Liver (tissue), 9 donors: ENCODE measurements around the gene SCUBE1. TPM values are rescaled to one million over a fixed set of nuclear protein-coding genes. Genes with fewer than 3 reads are reported as not detected.

Experiments
- DNase-seq: peaks from one replicate; pipeline ENCODE4 v3.0.0-alpha.2; 2017; ENCODE audit warnings: low spot score
- H3K27ac ChIP-seq, 2 donors: one replicate each; pipeline ENCODE4 v1.7.0; 2013; ENCODE audit warnings: inconsistent platforms in 2 of 2, low read length in 2 of 2, control low read depth in 1 of 2, low read depth in 1 of 2, mild to moderate bottlenecking in 1 of 2
- H3K27me3 ChIP-seq, 4 donors: one replicate each; pipeline versions ENCODE4 v1.6.1 to v1.7.0; 2013; ENCODE audit warnings: low read length in 3 of 4, inconsistent platforms in 1 of 4, mild to moderate bottlenecking in 1 of 4, moderate library complexity in 1 of 4; ENCODE audit not compliant: control insufficient read depth in 4 of 4, insufficient read depth in 4 of 4
- H3K36me3 ChIP-seq, 4 donors: one replicate each; pipeline versions ENCODE4 v1.6.1 to v1.7.0; 2013; ENCODE audit warnings: low read length in 3 of 4, mild to moderate bottlenecking in 3 of 4, low read depth in 1 of 4, moderate library complexity in 1 of 4; ENCODE audit not compliant: control insufficient read depth in 4 of 4, insufficient read depth in 3 of 4
- H3K4me1 ChIP-seq, 4 donors: one replicate each; pipeline versions ENCODE4 v1.6.1 to v1.7.0; 2013; ENCODE audit warnings: low read length in 3 of 4, mild to moderate bottlenecking in 3 of 4, moderate library complexity in 1 of 4; ENCODE audit not compliant: control insufficient read depth in 4 of 4, insufficient read depth in 4 of 4
- H3K4me3 ChIP-seq, 3 donors: one replicate each; pipeline versions ENCODE4 v1.6.1 to v1.7.0; 2013; ENCODE audit warnings: low read length in 3 of 3, control low read depth in 1 of 3, low read depth in 1 of 3, mild to moderate bottlenecking in 1 of 3
- H3K9ac ChIP-seq, 2 donors: one replicate each; pipeline ENCODE4 v1.7.0; 2013; ENCODE audit warnings: low read length in 2 of 2, mild to moderate bottlenecking in 2 of 2, moderate library complexity in 2 of 2, control low read depth in 1 of 2, low read depth in 1 of 2
- H3K9me3 ChIP-seq, 4 donors: one replicate each; pipeline versions ENCODE4 v1.6.1 to v1.7.0; 2013; ENCODE audit warnings: low read length in 3 of 4; ENCODE audit not compliant: control insufficient read depth in 4 of 4
- ATF3 ChIP-seq: IDR thresholded peaks from 2 replicates; pipeline ENCODE4 v1.6.1; 2016; ENCODE audit warnings: antibody characterized with exemption
- CTCF ChIP-seq: fragments of 150-350 bp; IDR thresholded peaks from 2 replicates; pipeline ENCODE4 v1.5.1; 2017; ENCODE audit warnings: improper control_type of control experiment, low read depth, low read length; ENCODE audit not compliant: missing input control
- EGR1 ChIP-seq, 2 donors: IDR thresholded peaks; 2 replicates each; pipeline ENCODE4 v1.6.1; 2016 to 2018; ENCODE audit warnings: antibody characterized with exemption in 2 of 2, low read depth in 2 of 2
- FOXA2 ChIP-seq: IDR thresholded peaks from 2 replicates; pipeline ENCODE4 v1.6.1; 2016; ENCODE audit warnings: antibody characterized with exemption
- GABPA ChIP-seq, 2 donors: IDR thresholded peaks in 1 of 2; conservative IDR thresholded peaks in 1 of 2; 2 replicates each; pipeline ENCODE4 v1.6.1; 2016; ENCODE audit warnings: antibody characterized with exemption in 2 of 2, mild to moderate bottlenecking in 1 of 2, moderate library complexity in 1 of 2
- HNF4A ChIP-seq, 2 donors: conservative IDR thresholded peaks; 2 replicates each; pipeline ENCODE4 v1.6.1; 2016; ENCODE audit warnings: antibody characterized with exemption in 2 of 2, mild to moderate bottlenecking in 2 of 2
- HNF4G ChIP-seq: IDR thresholded peaks from 2 replicates; pipeline ENCODE4 v1.6.1; 2016; ENCODE audit warnings: antibody characterized with exemption
- JUND ChIP-seq, 2 donors: IDR thresholded peaks; 2 replicates each; pipeline ENCODE4 v1.6.1; 2016; ENCODE audit warnings: antibody characterized with exemption in 2 of 2
- NR2F2 ChIP-seq: IDR thresholded peaks from 2 replicates; pipeline ENCODE4 v1.6.1; 2016; ENCODE audit warnings: antibody characterized with exemption
- RAD21 ChIP-seq, 2 donors: IDR thresholded peaks; 2 replicates each; pipeline ENCODE4 v1.6.1; 2016; ENCODE audit warnings: antibody characterized with exemption in 2 of 2, mild to moderate bottlenecking in 2 of 2
- REST ChIP-seq: IDR thresholded peaks from 2 replicates; pipeline ENCODE4 v1.6.1; 2016; ENCODE audit warnings: antibody characterized with exemption, mild to moderate bottlenecking
- WGBS: extraction: QIAGEN DNeasy Blood & Tissue Kit; methylation state at CpG from one replicate; pipeline ENCODE4 v1.1.7; 2013; 5-methylcytosine and 5-hydroxymethylcytosine counted together
- polyA plus RNA-seq, 2 donors: library from polyadenylated mRNA; stranded (reverse) in 1 of 2; unstranded in 1 of 2; fragments of 200-250 nt in 1 of 2; fragments of >200 nt in 1 of 2; fragmentation: Nextera tagmentation in 1 of 2; extraction: Ambion mirVana in 1 of 2; gene quantifications; one replicate each; pipeline versions ENCODE4 v1.2.1 to v1.2.3, GENCODE V29; 2013 to 2015
- total RNA-seq, 2 donors: library from RNA; depleted of rRNA; stranded (reverse); fragments of >200 nt; gene quantifications; one replicate each; pipeline ENCODE4 v1.2.3, GENCODE V29; 2014
- TF ChIP-seq, protein P1 (sequence below): IDR thresholded peaks from 2 replicates; pipeline ENCODE4 v1.6.1; 2016; ENCODE audit warnings: antibody characterized with exemption
- donor health status: healthy.
- donor health status: healthy.
- donor health status: healthy.
- donor health status: healthy.
- donor health status: healthy.

Gene SCUBE1
- total and polyA plus RNA-seq, 4 donors, result 0.07 to 0.46 (median 0.08) TPM; not detected in 1

GRCh38 chr22:43289531-43289963, 53.6 kb downstream of the SCUBE1 start:
- no peak for DNase-seq
- TF ChIP-seq HNF4G (no peak), GABPA (IDR thresholded peaks at IDR 0.05 in 1 of 2, conservative IDR thresholded peaks at IDR 0.05 in 1 of 2) (no peak), RAD21 (IDR thresholded peaks at IDR 0.05) (no peak), HNF4A (conservative IDR thresholded peaks at IDR 0.05) (no peak)
- TF ChIP-seq, protein P1, sequence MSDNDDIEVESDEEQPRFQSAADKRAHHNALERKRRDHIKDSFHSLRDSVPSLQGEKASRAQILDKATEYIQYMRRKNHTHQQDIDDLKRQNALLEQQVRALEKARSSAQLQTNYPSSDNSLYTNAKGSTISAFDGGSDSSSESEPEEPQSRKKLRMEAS, result no peak
- Histone ChIP-seq H3K9ac (no peak overlapping the region), H3K9me3 (no peaks in the 10 kb centered on the region), H3K27me3 (no peaks in the 10 kb centered on the region), H3K4me1 (no peaks in the 10 kb centered on the region), H3K27ac (no peak overlapping the region), H3K4me3 (no peak overlapping the region), H3K36me3 (no peaks in the 10 kb centered on the region)
- WGBS, result 71% methylated on average over 13 of the region's 13 CpGs

GRCh38 chr22:43288807-43289420, 54.3 kb downstream of the SCUBE1 start:
- Histone ChIP-seq H3K4me1 (no peaks in the 10 kb centered on the region), H3K9ac (no peak overlapping the region), H3K27ac (no peak overlapping the region), H3K9me3 (no peaks in the 10 kb centered on the region), H3K36me3 (no peaks in the 10 kb centered on the region), H3K27me3 (no peaks in the 10 kb centered on the region), H3K4me3 (no peak overlapping the region)
- TF ChIP-seq FOXA2 (no peak), HNF4A (conservative IDR thresholded peaks at IDR 0.05) (no peak), NR2F2 (no peak), EGR1 (IDR thresholded peaks at IDR 0.05; ENCODE audit: low read depth in 2 of 2) (no peak), RAD21 (IDR thresholded peaks at IDR 0.05) (no peak), ATF3 (no peak), REST (no peak), GABPA (IDR thresholded peaks at IDR 0.05 in 1 of 2, conservative IDR thresholded peaks at IDR 0.05 in 1 of 2) (no peak)
- TF ChIP-seq, protein P1, result no peak
- 82% methylated on average over 12 of the region's 12 CpGs for WGBS
- no peak for DNase-seq

DNA sequence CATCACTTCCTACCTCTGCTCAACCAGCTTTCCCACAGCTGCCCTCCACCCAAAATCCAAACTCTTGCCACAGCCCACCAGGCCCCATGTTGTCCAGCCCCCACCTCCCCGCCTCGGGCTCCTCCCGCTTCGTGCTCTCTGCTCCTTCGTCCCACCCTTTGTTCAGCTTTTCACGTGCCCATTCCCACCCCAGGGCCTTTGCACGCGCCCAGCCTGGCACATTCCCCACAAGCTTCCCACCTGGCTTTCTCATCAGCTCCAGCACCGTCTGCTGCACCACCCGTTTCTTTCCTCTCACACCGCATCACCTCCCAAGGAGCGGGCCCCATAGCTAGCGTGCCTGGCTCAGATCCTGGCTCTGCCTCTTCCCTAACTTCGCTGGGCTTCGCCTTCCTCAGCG, 54.8 kb downstream of the SCUBE1 start:
- Histone ChIP-seq H3K27ac (no peak overlapping the region), H3K36me3 (no peaks in the 10 kb centered on the region), H3K4me1 (no peaks in the 10 kb centered on the region), H3K27me3 (no peaks in the 10 kb centered on the region), H3K9me3 (no peaks in the 10 kb centered on the region), H3K9ac (no peak overlapping the region), H3K4me3 (no peak overlapping the region)
- TF ChIP-seq RAD21 (IDR thresholded peaks at IDR 0.05), result no peak
- no peak for TF ChIP-seq FOXA2
- TF ChIP-seq NR2F2, result no peak
- no peak for TF ChIP-seq JUND (IDR thresholded peaks at IDR 0.05)
- TF ChIP-seq ATF3, result no peak
- no peak for TF ChIP-seq CTCF
- 97% methylated on average over 16 of the region's 16 CpGs for WGBS
- no peak for DNase-seq
